UCSD-AML1 (cell line): Measurements from ENCODE around the gene SLC7A6OS.

ENCODE experiments used
- DNase-seq: peaks from one replicate; lab custom pipeline; 2025; ENCODE audit not compliant: unreplicated experiment; lab: John Stamatoyannopoulos, UW

The SLC7A6OS gene

DNA sequence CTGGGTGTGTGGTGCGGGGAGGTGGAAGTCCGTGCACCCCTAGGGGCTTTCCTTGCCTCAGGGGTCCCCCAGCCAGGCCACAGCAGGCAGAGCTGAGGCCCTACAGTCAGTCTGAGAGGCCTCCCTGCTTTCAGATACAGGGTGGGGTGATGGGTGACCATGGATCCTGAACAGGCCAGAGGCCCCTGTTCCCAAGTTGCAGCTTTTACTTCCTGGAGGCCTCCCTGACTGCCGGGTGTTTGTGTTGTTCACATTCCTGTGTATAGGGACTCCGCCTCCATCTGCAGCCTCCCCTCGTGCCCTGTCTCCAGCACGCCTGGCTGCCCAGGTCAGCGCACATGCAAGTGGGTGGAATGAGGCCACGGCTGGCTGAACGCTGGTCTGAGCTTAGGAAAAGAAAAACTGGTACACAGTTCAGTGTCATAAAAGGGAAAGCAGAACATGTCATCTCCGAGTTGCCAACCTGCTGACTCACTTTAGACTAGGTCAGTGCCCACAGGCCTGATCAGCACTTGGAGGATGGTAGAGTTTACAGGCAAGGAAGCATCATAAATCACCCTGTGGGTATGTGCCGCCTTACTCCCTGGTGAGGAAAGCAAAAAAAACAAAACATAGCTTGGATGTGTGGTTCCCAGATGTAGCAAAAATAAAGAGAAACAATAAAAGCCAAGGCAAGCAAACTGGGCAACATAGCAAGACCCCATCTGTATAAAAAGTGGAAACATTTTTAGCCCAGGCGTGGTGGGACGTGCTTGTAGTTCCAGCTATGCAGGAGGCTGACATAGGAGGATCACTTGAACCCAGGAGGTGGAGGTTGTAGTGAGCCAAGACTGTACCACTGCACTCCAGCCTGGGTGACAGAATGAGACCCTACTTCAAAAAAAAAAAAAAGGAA, 52.6 kb downstream of the SLC7A6OS start:
- no peak for DNase-seq

DNA sequence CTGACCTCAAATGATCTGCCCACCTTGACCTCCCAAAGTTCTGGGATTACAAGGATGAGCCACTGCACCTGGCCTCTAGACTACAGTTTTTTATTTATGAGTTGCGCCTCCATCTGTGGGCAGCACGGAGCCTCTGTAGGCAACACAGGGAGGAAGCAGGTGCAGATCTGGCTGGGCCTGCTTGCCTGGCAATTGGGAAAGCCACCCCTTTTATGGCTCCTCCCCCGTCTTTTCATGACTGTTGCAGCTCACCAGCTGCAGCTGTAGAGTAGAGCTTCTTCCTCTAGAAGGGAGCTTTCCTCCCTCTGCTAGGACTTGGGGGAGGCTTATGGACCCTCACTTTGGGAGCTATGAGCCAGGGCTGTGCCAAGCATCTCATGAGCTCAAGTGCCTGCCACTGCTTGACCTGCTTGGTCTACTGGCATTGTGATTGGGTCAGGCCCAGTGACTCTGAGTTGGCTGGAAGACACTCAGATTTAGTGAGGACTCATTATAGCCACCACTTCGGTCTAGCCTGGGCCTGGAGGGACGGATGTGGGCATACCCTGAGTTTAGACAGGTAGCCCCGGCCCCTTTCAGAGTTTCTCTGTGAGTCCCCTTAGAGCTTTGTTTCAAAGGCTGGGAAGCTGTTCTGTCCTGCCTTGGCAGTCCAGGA, 53.4 kb downstream of the SLC7A6OS start:
- DNase-seq: peak; percentile 41

DNA sequence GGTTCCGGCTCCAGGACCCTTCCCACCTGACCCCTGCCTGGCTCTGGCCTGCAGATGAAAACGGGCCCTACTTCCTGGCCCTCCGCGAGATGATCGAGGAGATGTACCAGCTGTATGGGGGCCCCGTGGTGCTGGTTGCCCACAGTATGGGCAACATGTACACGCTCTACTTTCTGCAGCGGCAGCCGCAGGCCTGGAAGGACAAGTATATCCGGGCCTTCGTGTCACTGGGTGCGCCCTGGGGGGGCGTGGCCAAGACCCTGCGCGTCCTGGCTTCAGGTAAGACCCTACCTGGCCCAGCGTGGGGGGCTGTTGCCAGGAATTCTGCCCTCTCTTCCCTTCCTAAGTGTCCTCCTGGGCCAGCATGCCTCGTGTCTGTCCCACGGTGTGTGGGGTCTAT, 55.0 kb downstream of the SLC7A6OS start:
- DNase-seq: no peak

GRCh38 chr16:68253721-68254120, 57.0 kb downstream of the SLC7A6OS start:
- DNase-seq: no peak

- DNase-seq: no peak
Observed at GRCh38 chr16:68252383-68252782, 58.4 kb downstream of the SLC7A6OS start.

DNA sequence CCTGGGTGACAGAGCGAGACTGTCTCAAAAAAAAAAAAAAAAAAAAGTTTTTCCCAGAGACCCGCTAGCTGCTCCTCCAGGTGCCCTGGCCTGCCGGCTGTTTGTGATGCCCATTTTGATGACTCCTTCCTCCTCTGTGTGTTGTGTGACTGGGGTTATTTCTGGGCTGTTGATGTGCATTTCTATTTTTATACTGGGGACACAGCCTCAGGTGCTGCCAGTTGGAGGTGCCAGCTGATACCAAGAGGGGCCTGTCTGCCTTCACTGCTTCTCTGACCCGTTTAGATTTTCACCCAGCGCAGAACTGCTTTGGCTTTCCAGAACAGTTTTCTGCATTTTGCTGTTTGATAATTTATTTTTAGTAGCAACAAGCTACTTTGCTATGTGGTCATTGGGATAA, 58.9 kb downstream of the SLC7A6OS start:
- no peak for DNase-seq

GRCh38 chr16:68250951-68251350, 59.8 kb downstream of the SLC7A6OS start:
- no peak for DNase-seq

GRCh38 chr16:68249371-68249770, 61.4 kb downstream of the SLC7A6OS start:
- DNase-seq: no peak
